GM13976 (cell line): ENCODE results near the gene CHL1.

Experiments
- DNase-seq: peaks from one replicate; pipeline ENCODE4 v3.0.0; 2012; ENCODE audit warnings: low spot score
- CTCF ChIP-seq: IDR thresholded peaks from 2 replicates; pipeline ENCODE4 v1.5.1; 2012; ENCODE audit warnings: borderline replicate concordance, mild to moderate bottlenecking; ENCODE audit not compliant: insufficient read depth; ENCODE audit errors: extremely low read depth, missing control alignments, control extremely low read depth
- in situ Hi-C: fragments of 300-500 bp; cut with MboI; formaldehyde crosslinking; loops from one replicate; pipeline ENCODE4 v1.12.0; 2022; ENCODE audit warnings: low sequenced_read_pairs, mixed read lengths, inconsistent platforms; ENCODE audit not compliant: unreplicated experiment

CHL1 gene

GRCh38 chr3:317012-317411, 120.4 kb downstream of the CHL1 start:
- no peak for DNase-seq
- in situ Hi-C loops = no loop called here
- no peak for TF ChIP-seq CTCF

GRCh38 chr3:318903-319302, 122.3 kb downstream of the CHL1 start:
- in situ Hi-C loops = no loop called here
- no peak for DNase-seq
- TF ChIP-seq CTCF = no peak

GRCh38 chr3:324423-324822, 127.9 kb downstream of the CHL1 start:
- no peak for DNase-seq
- no peak for TF ChIP-seq CTCF
- in situ Hi-C loops = no loop called here

GRCh38 chr3:325495-325894, 128.9 kb downstream of the CHL1 start:
- no peak for TF ChIP-seq CTCF
- no peak for DNase-seq
- in situ Hi-C loops = no loop called here

GRCh38 chr3:330494-331115, 134.0 kb downstream of the CHL1 start:
- DNase-seq = no peak
- in situ Hi-C loops = no loop called here
- no peak for TF ChIP-seq CTCF

GRCh38 chr3:331881-332280, 135.3 kb downstream of the CHL1 start:
- no peak for DNase-seq
- in situ Hi-C loops = no loop called here
- no peak for TF ChIP-seq CTCF
